ES-I3 (cell line): ENCODE data around the gene GET3.

ENCODE experiments used
- H3K36me3 ChIP-seq: 2 replicates; pipeline ENCODE4 v1.6.1; 2013; ENCODE audit warnings: mild to moderate bottlenecking, low read length, control low read depth, moderate library complexity; ENCODE audit not compliant: insufficient read depth
- H3K4me1 ChIP-seq: 2 replicates; pipeline ENCODE4 v1.6.1; 2013; ENCODE audit warnings: mild to moderate bottlenecking, control low read depth, low read length; ENCODE audit not compliant: insufficient read depth
- H3K9ac ChIP-seq: 2 replicates; pipeline ENCODE4 v1.6.1; 2013; ENCODE audit warnings: low read depth, mild to moderate bottlenecking, low read length, moderate library complexity
- H3K9me3 ChIP-seq: 2 replicates; pipeline ENCODE4 v1.6.1; 2013; ENCODE audit warnings: mild to moderate bottlenecking, low read length, moderate library complexity; ENCODE audit not compliant: control insufficient read depth, insufficient read depth

GET3 gene

GRCh38 chr19:12774588-12775555 is 37.6 kb downstream of the GET3 start, which contains the start of gene HOOK2:
Gene HOOK2 (minus strand): TSS chr19:12775552. CDS start chr19:12775449, 103 bp downstream.
- Histone ChIP-seq H3K9me3 (no peaks in the 10 kb centered on the region), H3K9ac (peak within 1 kb of the TSS; percentile 67), H3K36me3 (no peaks in the 10 kb centered on the region), H3K4me1 (no peaks in the 10 kb centered on the region; the same call in 1 of the 2 replicates)

GRCh38 chr19:12777217-12778016 is 40.1 kb downstream of the GET3 start:
- Histone ChIP-seq H3K9me3 (no peaks in the 10 kb centered on the region), H3K4me1 (no peaks in the 10 kb centered on the region; the same call in 1 of the 2 replicates), H3K36me3 (no peaks in the 10 kb centered on the region), H3K9ac (peak overlapping the region; percentile 66; the same call in 1 of the 2 replicates)

DNA sequence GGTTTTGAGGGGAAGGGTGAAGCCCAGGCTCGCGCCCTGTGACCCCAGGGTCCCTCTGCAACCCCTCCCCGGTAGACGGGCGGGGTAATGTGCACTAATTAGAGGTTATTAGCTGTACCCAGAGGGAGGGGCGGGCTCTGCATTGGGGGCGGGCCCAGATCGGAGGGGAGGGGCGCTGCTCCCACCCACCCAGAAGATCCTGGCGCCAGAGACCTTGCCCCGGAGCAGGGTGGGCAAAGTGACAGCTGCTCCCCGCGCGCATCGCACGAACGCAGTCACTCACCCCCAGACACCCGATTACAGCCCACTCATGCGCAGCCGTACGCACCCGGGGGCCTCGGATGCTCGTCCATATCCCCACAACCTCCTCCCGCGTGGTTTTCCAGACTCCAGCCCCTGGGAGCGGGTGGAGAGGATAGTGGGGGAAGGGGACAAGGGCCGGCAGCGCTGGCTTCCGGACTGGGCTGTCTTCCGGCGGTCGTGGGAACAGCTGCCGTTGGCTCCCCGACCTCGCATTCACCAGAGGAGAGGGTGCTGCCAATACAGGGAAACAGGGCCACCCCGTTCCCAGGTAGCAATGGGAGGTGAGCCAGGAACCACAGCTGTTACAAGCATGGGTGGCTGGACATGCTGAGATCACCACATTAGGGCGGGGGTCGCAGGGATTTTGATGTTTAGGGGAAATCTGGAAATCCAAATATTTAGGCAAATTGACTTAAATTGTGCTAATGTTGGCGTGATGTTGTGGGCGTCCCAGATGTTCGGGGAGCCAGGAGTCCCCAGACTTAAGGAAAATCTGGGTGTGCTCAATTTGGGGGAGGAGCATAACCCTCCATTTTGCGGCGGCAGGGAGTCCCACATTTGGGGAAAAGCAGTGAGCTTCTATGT is 41.0 kb downstream of the GET3 start:
- Histone ChIP-seq H3K36me3 (no peaks in the 10 kb centered on the region), H3K4me1 (no peaks in the 10 kb centered on the region; the same call in 1 of the 2 replicates), H3K9me3 (no peaks in the 10 kb centered on the region), H3K9ac (peak overlapping the region; percentile 66)

GRCh38 chr19:12778905-12779161 is 41.5 kb downstream of the GET3 start:
- Histone ChIP-seq H3K9ac (peak overlapping the region; percentile 66), H3K4me1 (peaks cover 4% of the 10 kb centered on the region; the same call in 1 of the 2 replicates), H3K36me3 (no peaks in the 10 kb centered on the region), H3K9me3 (no peaks in the 10 kb centered on the region)

DNA sequence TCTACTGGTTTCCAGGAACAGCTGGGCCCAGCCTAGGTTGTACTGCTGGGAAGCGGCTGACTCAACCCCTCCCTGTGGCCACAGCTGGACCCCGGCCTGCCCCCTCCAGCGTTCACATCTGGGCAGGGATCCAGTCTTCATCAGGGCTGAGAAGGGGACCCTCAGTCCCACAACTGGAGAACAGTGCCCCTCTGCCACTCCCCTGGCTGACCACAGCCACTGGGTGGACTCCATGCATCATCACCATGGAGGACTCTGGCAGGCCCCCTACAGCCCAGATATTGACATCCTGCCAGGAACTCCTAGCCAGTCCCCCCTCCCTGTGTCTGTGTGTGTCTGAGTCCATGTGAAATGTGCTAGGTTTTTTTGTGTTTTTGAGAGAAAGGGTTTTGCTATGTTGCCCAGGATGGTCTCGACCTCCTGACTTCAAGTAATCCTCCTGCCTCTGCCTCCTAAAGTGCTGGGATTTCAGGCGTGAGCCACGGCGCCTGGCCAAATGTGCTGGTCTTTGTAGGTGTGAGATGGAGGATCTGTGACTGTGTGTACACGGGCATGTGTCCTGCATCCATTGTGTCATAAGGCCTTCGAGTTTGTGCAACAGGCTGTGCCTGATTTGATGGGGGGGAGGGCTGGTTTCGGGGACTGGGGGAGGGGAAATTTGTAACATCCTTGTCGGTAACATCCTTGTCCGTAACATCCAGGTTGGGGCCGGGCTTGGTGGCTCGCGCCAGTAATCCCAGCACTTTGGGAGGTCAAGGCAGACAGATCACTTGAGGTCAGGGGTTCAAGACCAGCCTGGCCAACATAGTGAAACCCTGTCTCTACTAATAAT is 42.1 kb downstream of the GET3 start:
- peaks cover 4% of the 10 kb centered on the region; the same call in 1 of the 2 replicates for H3K4me1 ChIP-seq
- no peaks in the 10 kb centered on the region for H3K9me3 ChIP-seq

GRCh38 chr19:12782174-12782423 is 44.8 kb downstream of the GET3 start:
- Histone ChIP-seq H3K4me1 (peaks cover 9% of the 10 kb centered on the region; the same call in 1 of the 2 replicates), H3K9me3 (no peaks in the 10 kb centered on the region), H3K9ac (peak overlapping the region; percentile 55; the same call in 1 of the 2 replicates), H3K36me3 (no peaks in the 10 kb centered on the region)

More for the DNA sequence above, 42.1 kb downstream of the GET3 start:
- peak overlapping the region; percentile 66 for H3K9ac ChIP-seq
- H3K36me3 ChIP-seq: no peaks in the 10 kb centered on the region

GRCh38 chr19:12782424-12783290 is 45.4 kb downstream of the GET3 start:
- H3K36me3 ChIP-seq: no peaks in the 10 kb centered on the region
- peak overlapping the region; percentile 55; the same call in 1 of the 2 replicates for H3K9ac ChIP-seq
- H3K4me1 ChIP-seq: peaks cover 9% of the 10 kb centered on the region; the same call in 1 of the 2 replicates
- no peaks in the 10 kb centered on the region for H3K9me3 ChIP-seq

GRCh38 chr19:12783291-12783848 is 46.1 kb downstream of the GET3 start:
- H3K4me1 ChIP-seq: peaks cover 13% of the 10 kb centered on the region
- H3K36me3 ChIP-seq: no peaks in the 10 kb centered on the region
- H3K9me3 ChIP-seq: no peaks in the 10 kb centered on the region
- H3K9ac ChIP-seq: no peak overlapping the region

- Histone ChIP-seq H3K9ac (no peak overlapping the region), H3K4me1 (peaks cover 18% of the 10 kb centered on the region), H3K36me3 (no peaks in the 10 kb centered on the region), H3K9me3 (no peaks in the 10 kb centered on the region)
Observed at GRCh38 chr19:12783849-12784393, 46.6 kb downstream of the GET3 start.

GRCh38 chr19:12784394-12784870 is 47.1 kb downstream of the GET3 start:
- Histone ChIP-seq H3K9ac (no peak overlapping the region), H3K4me1 (peaks cover 19% of the 10 kb centered on the region), H3K9me3 (no peaks in the 10 kb centered on the region), H3K36me3 (no peaks in the 10 kb centered on the region)

- no peak overlapping the region for H3K9ac ChIP-seq
Observed at GRCh38 chr19:12784871-12785430, 47.7 kb downstream of the GET3 start.

More at GRCh38 chr19:12784871-12785430, 47.7 kb downstream of the GET3 start:
- no peaks in the 10 kb centered on the region for H3K9me3 ChIP-seq
- peaks cover 19% of the 10 kb centered on the region for H3K4me1 ChIP-seq
- H3K36me3 ChIP-seq: no peaks in the 10 kb centered on the region
